ENCODE measurements around the gene DPP6. TPM values are rescaled to one million over a fixed set of nuclear protein-coding genes. Genes with fewer than 3 reads are reported as not detected.

Gene DPP6
- total and polyA plus RNA-seq, 2 experiments from 2014 or later = not detected

- TF ChIP-seq ZNF462 (CRISPR knock-in tag; IDR thresholded peaks at IDR 0.05) (no peak), NANOG (IDR thresholded peaks at IDR 0.05; ENCODE audit: borderline replicate concordance) (no peak), ZNF114 (CRISPR knock-in tag; IDR thresholded peaks at IDR 0.05) (no peak), POLR2AphosphoS5 (IDR thresholded peaks at IDR 0.05; ENCODE audit: low read depth) (no peak), CREB1 (CRISPR knock-in tag; IDR thresholded peaks at IDR 0.05; ENCODE audit: low read depth) (no peak)
These were observed 457.0 kb downstream of the DPP6 start (continued) for GRCh38 chr7:154509192-154509591.

- Histone ChIP-seq H3K9me2 (ENCODE audit: insufficient read depth) (no peaks in the 10 kb centered on the region), H4K20me1 (replicated peaks; ENCODE audit: insufficient read depth) (no peaks in the 10 kb centered on the region), H3K27ac (ENCODE audit: low read depth) (no peak overlapping the region), H3K36me3 (ENCODE audit: insufficient read depth) (no peaks in the 10 kb centered on the region; the same call in 1 of the 2 replicates), H3K4me1 (ENCODE audit: insufficient read depth) (no peaks in the 10 kb centered on the region), H2AFZ (no peak overlapping the region), H3K4me3 (no peak overlapping the region), H3F3A (replicated peaks; ENCODE audit: low read depth) (no peaks in the 10 kb centered on the region), H3K79me2 (replicated peaks; ENCODE audit: insufficient read depth) (no peaks in the 10 kb centered on the region), H3K4me2 (no peak overlapping the region), H3K27me3 (ENCODE audit: insufficient read depth) (no peaks in the 10 kb centered on the region)
- Mint-ChIP-seq H3K36me3 (ENCODE audit: low read depth) (no peaks in the 10 kb centered on the region), H3K9me3 (peaks cover 5% of the 10 kb centered on the region; the same call in 2 of the 3 replicates), H3K27ac (no peak overlapping the region), H3K4me3 (no peak overlapping the region), H3K4me1 (0 out of 3 replicates have a peak, but pooled peaks cover 2% of the 10 kb centered on the region), H3K27me3 (ENCODE audit: insufficient read depth, low read depth, poor library complexity) (no peaks in the 10 kb centered on the region)
- DNase-seq (ENCODE audit: low spot score) (no peak), ATAC-seq (no peak)
- TF ChIP-seq JUNB (IDR thresholded peaks at IDR 0.05; ENCODE audit: unreplicated experiment) (no peak), NANOG (IDR thresholded peaks at IDR 0.05; ENCODE audit: borderline replicate concordance) (no peak), REST (IDR thresholded peaks at IDR 0.05; ENCODE audit: unreplicated experiment) (no peak), POLR2AphosphoS5 (IDR thresholded peaks at IDR 0.05; ENCODE audit: low read depth) (no peak), ETS1 (IDR thresholded peaks at IDR 0.05) (no peak), EZH2phosphoT487 (IDR thresholded peaks at IDR 0.05; ENCODE audit: unreplicated experiment) (no peak), EZH2 (IDR thresholded peaks at IDR 0.05; ENCODE audit: low read depth, unreplicated experiment) (no peak), STAT1 (IDR thresholded peaks at IDR 0.05; ENCODE audit: unreplicated experiment) (no peak), ZNF114 (CRISPR knock-in tag; IDR thresholded peaks at IDR 0.05) (no peak), CREB1 (CRISPR knock-in tag; IDR thresholded peaks at IDR 0.05; ENCODE audit: low read depth) (no peak)
These were observed 460.1 kb downstream of the DPP6 start for GRCh38 chr7:154512121-154512833.
